HEK293 (cell line): ENCODE measurements around the gene YPEL4.

Experiments
- CTCF ChIA-PET: fragments of 350-600 bp; formaldehyde crosslinking; extraction: SDS; loops from one replicate; lab custom pipeline; 2021; ENCODE audit warnings: antibody characterized with exemption; lab: Yijun Ruan, JAX
- POLR2A ChIA-PET: fragments of 300-600 bp; formaldehyde crosslinking; extraction: SDS; loops from one replicate; lab custom pipeline; 2020; ENCODE audit warnings: antibody characterized with exemption, inconsistent platforms; lab: Yijun Ruan, JAX
- H3K27ac ChIP-seq: fragments of 200-500 bp; sonication (Bioruptor generic); 2 replicates; pipeline ENCODE4 v1.5.1; 2014; ENCODE audit warnings: low read depth, low read length, control low read depth, inconsistent platforms; ENCODE audit errors: extremely low read depth
- H3K36me3 ChIP-seq, 2 experiments: fragments of 200-500 bp in 1 of 2; sonication (Bioruptor generic) in 1 of 2; 1 replicate in 1 of 2; 2 replicates in 1 of 2; pipeline ENCODE4 v1.5.1; 2014 to 2017; ENCODE audit warnings: inconsistent platforms in 2 of 2, low read length in 2 of 2; ENCODE audit not compliant: control insufficient read depth in 2 of 2, insufficient read depth in 1 of 2
- H3K4me1 ChIP-seq: fragments of 200-500 bp; sonication (Bioruptor generic); 2 replicates; pipeline ENCODE4 v1.5.1; 2014; ENCODE audit warnings: mild to moderate bottlenecking, low read length, inconsistent platforms; ENCODE audit not compliant: control insufficient read depth, insufficient read depth
- H3K4me3 ChIP-seq: 2 replicates; pipeline ENCODE4 v1.5.1; 2011; ENCODE audit warnings: low read depth, mild to moderate bottlenecking, control low read depth, low read length, moderate library complexity
- H3K9me3 ChIP-seq: fragments of 200-500 bp; sonication (Bioruptor generic); 2 replicates; pipeline ENCODE4 v1.5.1; 2014; ENCODE audit warnings: low read depth, low read length, inconsistent platforms; ENCODE audit not compliant: control insufficient read depth, insufficient read depth
- GLI2 ChIP-seq: fragments of 450-650 bp; formaldehyde crosslinking; IDR thresholded peaks from 2 replicates; pipeline ENCODE4; 2017; ENCODE audit warnings: missing biosample characterization, missing genetic modification characterization, low read depth, borderline replicate concordance
- HOXC10 ChIP-seq: sonication (generic); formaldehyde crosslinking; IDR thresholded peaks from 2 replicates; pipeline ENCODE4 v1.8.1; 2023; ENCODE audit warnings: mild to moderate bottlenecking, missing genetic modification reagents
- REPIN1 ChIP-seq: fragments of 450-650 bp; formaldehyde crosslinking; IDR thresholded peaks from 2 replicates; pipeline ENCODE4 v1.5.1; 2017; ENCODE audit warnings: missing biosample characterization, missing genetic modification characterization, low read depth
- SP3 ChIP-seq: fragments of 450-650 bp; formaldehyde crosslinking; IDR thresholded peaks from 2 replicates; pipeline ENCODE4 v1.5.1; 2016; ENCODE audit warnings: missing biosample characterization, missing genetic modification characterization
- ZBTB44 ChIP-seq: fragments of 450-650 bp; IDR thresholded peaks from 2 replicates; pipeline ENCODE4 v1.5.1; 2018; ENCODE audit warnings: missing biosample characterization, mild to moderate bottlenecking, missing genetic modification characterization
- ZBTB48 ChIP-seq: fragments of 450-650 bp; formaldehyde crosslinking; IDR thresholded peaks from 2 replicates; pipeline ENCODE4 v1.5.1; 2016; ENCODE audit warnings: missing biosample characterization, missing genetic modification characterization
- ZBTB49 ChIP-seq: fragments of 450-650 bp; formaldehyde crosslinking; IDR thresholded peaks from 2 replicates; pipeline ENCODE4 v1.5.1; 2016; ENCODE audit warnings: missing biosample characterization, missing genetic modification characterization, low read depth
- ZBTB7A ChIP-seq: fragments of 450-650 bp; formaldehyde crosslinking; IDR thresholded peaks from 2 replicates; pipeline ENCODE4 v1.5.1; 2016; ENCODE audit warnings: low read depth, missing biosample characterization, missing genetic modification characterization
- ZIC2 ChIP-seq: fragments of 450-650 bp; formaldehyde crosslinking; IDR thresholded peaks from 2 replicates; pipeline ENCODE4 v1.5.1; 2016; ENCODE audit warnings: missing biosample characterization, missing genetic modification characterization
- ZNF10 ChIP-seq: fragments of 450-650 bp; formaldehyde crosslinking; IDR thresholded peaks from 2 replicates; pipeline ENCODE4 v1.5.1; 2017; ENCODE audit warnings: missing biosample characterization, missing genetic modification characterization
- ZNF112 ChIP-seq: fragments of 450-650 bp; formaldehyde crosslinking; IDR thresholded peaks from 2 replicates; pipeline ENCODE4 v1.5.0; 2017; ENCODE audit warnings: missing biosample characterization, missing genetic modification characterization
- ZNF133 ChIP-seq: fragments of 450-650 bp; formaldehyde crosslinking; IDR thresholded peaks from 2 replicates; pipeline ENCODE4 v1.5.1; 2016; ENCODE audit warnings: missing biosample characterization, missing genetic modification characterization
- ZNF2 ChIP-seq: fragments of 450-650 bp; formaldehyde crosslinking; IDR thresholded peaks from 2 replicates; pipeline ENCODE4 v1.5.1; 2016; ENCODE audit warnings: missing biosample characterization, missing genetic modification characterization
- ZNF202 ChIP-seq: fragments of 450-650 bp; formaldehyde crosslinking; IDR thresholded peaks from 2 replicates; pipeline ENCODE4 v1.5.1; 2016; ENCODE audit warnings: missing biosample characterization, missing genetic modification characterization, borderline replicate concordance
- ZNF214 ChIP-seq: fragments of 450-650 bp; formaldehyde crosslinking; IDR thresholded peaks from 2 replicates; pipeline ENCODE4 v1.5.1; 2017; ENCODE audit warnings: missing biosample characterization, mild to moderate bottlenecking, missing genetic modification characterization, borderline replicate concordance
- ZNF23 ChIP-seq: fragments of 450-650 bp; formaldehyde crosslinking; IDR thresholded peaks from 2 replicates; pipeline ENCODE4 v1.5.1; 2016; ENCODE audit warnings: missing biosample characterization, missing genetic modification characterization, borderline replicate concordance
- ZNF341 ChIP-seq: fragments of 450-650 bp; formaldehyde crosslinking; IDR thresholded peaks from 2 replicates; pipeline ENCODE4; 2016; ENCODE audit warnings: low read depth, missing biosample characterization, missing genetic modification characterization
- ZNF518A ChIP-seq: fragments of 450-650 bp; formaldehyde crosslinking; conservative IDR thresholded peaks from 2 replicates; pipeline ENCODE4 v1.5.1; 2016; ENCODE audit warnings: low read depth, missing biosample characterization, missing genetic modification characterization
- ZNF76 ChIP-seq: fragments of 450-650 bp; formaldehyde crosslinking; IDR thresholded peaks from 2 replicates; pipeline ENCODE4; 2016; ENCODE audit warnings: low read depth, missing biosample characterization, missing genetic modification characterization, borderline replicate concordance
- ZSCAN23 ChIP-seq: fragments of 450-650 bp; formaldehyde crosslinking; IDR thresholded peaks from 2 replicates; pipeline ENCODE4 v1.5.1; 2016; ENCODE audit warnings: missing biosample characterization, missing genetic modification characterization
- TF ChIP-seq, protein P1 (sequence below): fragments of 450-650 bp; formaldehyde crosslinking; IDR thresholded peaks from 2 replicates; pipeline ENCODE4 v1.5.1; 2016; ENCODE audit warnings: missing biosample characterization, missing genetic modification characterization, borderline replicate concordance
- TF ChIP-seq, protein P2 (sequence below): fragments of 450-650 bp; formaldehyde crosslinking; IDR thresholded peaks from 2 replicates; pipeline ENCODE4 v1.5.1; 2017; ENCODE audit warnings: missing biosample characterization, missing genetic modification characterization

YPEL4 gene

GRCh38 chr11:57667736-57668433 is 18.2 kb upstream of the YPEL4 start, which contains the start of gene ZDHHC5 (continued):
- TF ChIP-seq ZBTB49 (tag by site-specific recombination) (no peak), ZIC2 (no peak), HOXC10 (CRISPR knock-in tag) (no peak), ZBTB48 (peak; percentile 82), SP3 (tag by site-specific recombination) (peak; percentile 23; the same call in 1 of the 2 replicates), ZSCAN23 (tag by site-specific recombination) (no peak), ZNF133 (tag by site-specific recombination) (no peak), ZBTB44 (tag by site-specific recombination) (no peak; the same call in 1 of the 2 replicates), ZNF2 (no peak), ZNF112 (tag by site-specific recombination) (no peak), GLI2 (no peak), ZNF23 (no peak), ZNF10 (tag by site-specific recombination) (no peak), ZBTB7A (tag by site-specific recombination) (peak; percentile 55; the same call in 1 of the 2 replicates)
- TF ChIP-seq, protein P1, sequence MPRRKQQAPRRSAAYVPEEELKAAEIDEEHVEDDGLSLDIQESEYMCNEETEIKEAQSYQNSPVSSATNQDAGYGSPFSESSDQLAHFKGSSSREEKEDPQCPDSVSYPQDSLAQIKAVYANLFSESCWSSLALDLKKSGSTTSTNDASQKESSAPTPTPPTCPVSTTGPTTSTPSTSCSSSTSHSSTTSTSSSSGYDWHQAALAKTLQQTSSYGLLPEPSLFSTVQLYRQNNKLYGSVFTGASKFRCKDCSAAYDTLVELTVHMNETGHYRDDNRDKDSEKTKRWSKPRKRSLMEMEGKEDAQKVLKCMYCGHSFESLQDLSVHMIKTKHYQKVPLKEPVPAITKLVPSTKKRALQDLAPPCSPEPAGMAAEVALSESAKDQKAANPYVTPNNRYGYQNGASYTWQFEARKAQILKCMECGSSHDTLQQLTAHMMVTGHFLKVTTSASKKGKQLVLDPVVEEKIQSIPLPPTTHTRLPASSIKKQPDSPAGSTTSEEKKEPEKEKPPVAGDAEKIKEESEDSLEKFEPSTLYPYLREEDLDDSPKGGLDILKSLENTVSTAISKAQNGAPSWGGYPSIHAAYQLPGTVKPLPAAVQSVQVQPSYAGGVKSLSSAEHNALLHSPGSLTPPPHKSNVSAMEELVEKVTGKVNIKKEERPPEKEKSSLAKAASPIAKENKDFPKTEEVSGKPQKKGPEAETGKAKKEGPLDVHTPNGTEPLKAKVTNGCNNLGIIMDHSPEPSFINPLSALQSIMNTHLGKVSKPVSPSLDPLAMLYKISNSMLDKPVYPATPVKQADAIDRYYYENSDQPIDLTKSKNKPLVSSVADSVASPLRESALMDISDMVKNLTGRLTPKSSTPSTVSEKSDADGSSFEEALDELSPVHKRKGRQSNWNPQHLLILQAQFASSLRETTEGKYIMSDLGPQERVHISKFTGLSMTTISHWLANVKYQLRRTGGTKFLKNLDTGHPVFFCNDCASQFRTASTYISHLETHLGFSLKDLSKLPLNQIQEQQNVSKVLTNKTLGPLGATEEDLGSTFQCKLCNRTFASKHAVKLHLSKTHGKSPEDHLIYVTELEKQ (tag by site-specific recombination), result no peak

- ChIA-PET CTCF (interaction anchor here (0.8 to 1.2 kb wide), 2 partner anchors 15 to 27 kb away, joined by 3 to 5 read pairs; no protein-coding TSS in a partner anchor), POLR2A (interaction anchor here (0.7 to 1.1 kb wide), 4 partner anchors 9 to 1893 kb away, joined by 3 to 6 read pairs (median 4); partner anchors contain the start of genes CLP1 and SELENOH)
- H3K4me3 ChIP-seq, result peak overlapping the region; percentile 67
- H3K4me1 ChIP-seq, result no peaks in the 10 kb centered on the region
- H3K27ac ChIP-seq, result peak overlapping the region; percentile 90
- peaks cover 0 to 21% of the 10 kb centered on the region in 2 experiments; a peak in 1 of 3 replicates for H3K36me3 ChIP-seq
- no peaks in the 10 kb centered on the region for H3K9me3 ChIP-seq
- TF ChIP-seq ZNF518A (tag by site-specific recombination), result no peak; the same call in 1 of the 2 replicates
- TF ChIP-seq ZNF76, result no peak; the same call in 1 of the 2 replicates
- no peak for TF ChIP-seq ZNF133 (tag by site-specific recombination)
- TF ChIP-seq ZNF214 (tag by site-specific recombination), result no peak
- no peak for TF ChIP-seq ZNF202
- TF ChIP-seq REPIN1 (tag by site-specific recombination), result no peak
- TF ChIP-seq, protein P2, sequence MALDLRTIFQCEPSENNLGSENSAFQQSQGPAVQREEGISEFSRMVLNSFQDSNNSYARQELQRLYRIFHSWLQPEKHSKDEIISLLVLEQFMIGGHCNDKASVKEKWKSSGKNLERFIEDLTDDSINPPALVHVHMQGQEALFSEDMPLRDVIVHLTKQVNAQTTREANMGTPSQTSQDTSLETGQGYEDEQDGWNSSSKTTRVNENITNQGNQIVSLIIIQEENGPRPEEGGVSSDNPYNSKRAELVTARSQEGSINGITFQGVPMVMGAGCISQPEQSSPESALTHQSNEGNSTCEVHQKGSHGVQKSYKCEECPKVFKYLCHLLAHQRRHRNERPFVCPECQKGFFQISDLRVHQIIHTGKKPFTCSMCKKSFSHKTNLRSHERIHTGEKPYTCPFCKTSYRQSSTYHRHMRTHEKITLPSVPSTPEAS (tag by site-specific recombination), result no peak
- peak; percentile 49 for TF ChIP-seq ZNF341 (tag by site-specific recombination)
Measured at GRCh38 chr11:57667117-57667735, 17.5 kb upstream of the YPEL4 start.
